Fibroblast of lung (primary cell): ENCODE data around the gene ITSN1.

Experiments
- CTCF ChIP-seq, 2 donors: IDR thresholded peaks in 1 of 2; conservative IDR thresholded peaks in 1 of 2; 1 replicate in 1 of 2; 2 replicates in 1 of 2; pipeline ENCODE4 v1.5.1; 2011 to 2012; ENCODE audit warnings: low read length in 2 of 2, control low read depth in 1 of 2, inconsistent platforms in 1 of 2, low read depth in 1 of 2, mild to moderate bottlenecking in 1 of 2
- EZH2 ChIP-seq: IDR thresholded peaks from 2 replicates; pipeline ENCODE4 v1.5.1; 2012; ENCODE audit warnings: low read length, control low read depth, mild to moderate bottlenecking; ENCODE audit errors: missing control alignments

DNA sequence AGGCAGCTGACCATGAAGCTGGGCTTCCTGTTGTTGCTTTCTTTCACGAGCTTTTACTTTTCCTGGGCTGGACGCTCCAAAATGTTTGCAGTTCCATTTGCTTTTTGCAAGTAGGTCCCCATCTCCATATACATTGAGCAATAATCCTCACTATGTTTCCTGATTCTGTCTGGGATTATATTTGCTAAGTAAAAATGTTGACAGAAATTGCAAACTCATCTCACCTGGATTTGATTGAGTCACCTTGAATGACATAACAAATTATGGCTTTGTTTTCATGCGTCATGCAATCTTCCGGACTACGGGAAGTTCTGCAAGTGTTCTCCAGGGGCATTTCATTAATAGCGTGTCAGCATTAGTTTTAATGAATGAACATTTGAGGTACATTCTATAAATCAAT is 254.4 kb downstream of the ITSN1 start:
- TF ChIP-seq CTCF (conservative IDR thresholded peaks at IDR 0.05 in 1 of 2, IDR thresholded peaks at IDR 0.05 in 1 of 2; ENCODE audit: low read depth in 1 of 2, low read length in 2 of 2): no peak
- TF ChIP-seq EZH2: no peak
